HG03432 (cell line): Measurements from ENCODE around the gene URGCP.

Experiments used
- ATAC-seq: cut with Tn5 transposase; IDR thresholded peaks from one replicate; pipeline ENCODE4 v1.9.1; 2021; ENCODE audit warnings: mild to moderate bottlenecking, moderate library complexity; ENCODE audit not compliant: unreplicated experiment

URGCP gene

GRCh38 chr7:43906331-43907010 is at the start of gene URGCP:
TSS of gene URGCP (minus strand) at chr7:43906596. CDS start at chr7:43906575, 21 bp downstream.
- peak; percentile 88 for ATAC-seq

GRCh38 chr7:43956027-43956426 is 49.6 kb upstream of the URGCP start:
- ATAC-seq = no peak

- peak; percentile 81 for ATAC-seq
Observed at GRCh38 chr7:43954524-43955228, 48.3 kb upstream of the URGCP start.

- no peak for ATAC-seq
Observed at GRCh38 chr7:43953071-43953470, 46.7 kb upstream of the URGCP start.

GRCh38 chr7:43952028-43952427 is 45.6 kb upstream of the URGCP start:
- ATAC-seq = no peak

GRCh38 chr7:43944286-43944685 is 37.9 kb upstream of the URGCP start:
- no peak for ATAC-seq

- ATAC-seq = no peak
Observed at GRCh38 chr7:43943417-43944187, 37.2 kb upstream of the URGCP start.

GRCh38 chr7:43942997-43943396 is 36.6 kb upstream of the URGCP start:
- no peak for ATAC-seq

- ATAC-seq = no peak
Observed at GRCh38 chr7:43942250-43942649, 35.9 kb upstream of the URGCP start.

GRCh38 chr7:43938892-43939482 is 32.6 kb upstream of the URGCP start:
- no peak for ATAC-seq

- ATAC-seq = no peak
Observed at GRCh38 chr7:43937444-43937843, 31.0 kb upstream of the URGCP start.

- ATAC-seq = no peak
Observed at GRCh38 chr7:43933902-43934560, 27.6 kb upstream of the URGCP start.

- no peak for ATAC-seq
Observed at GRCh38 chr7:43931346-43931745, 24.9 kb upstream of the URGCP start.

GRCh38 chr7:43929529-43930457 is 23.4 kb upstream of the URGCP start:
- no peak for ATAC-seq

- no peak for ATAC-seq
Observed at GRCh38 chr7:43927810-43928209, 21.4 kb upstream of the URGCP start.

- peak; percentile 26 for ATAC-seq
Observed at GRCh38 chr7:43926798-43927123, 20.4 kb upstream of the URGCP start.

GRCh38 chr7:43925984-43926797 is 19.8 kb upstream of the URGCP start, which contains the start of gene UBE2D4:
TSS of gene UBE2D4 (plus strand) at chr7:43926436. CDS start at chr7:43926533, 97 bp downstream.
- ATAC-seq = peak; percentile 92

GRCh38 chr7:43922726-43923125 is 16.3 kb upstream of the URGCP start:
- no peak for ATAC-seq

- ATAC-seq = no peak
Observed at GRCh38 chr7:43921423-43921822, 15.0 kb upstream of the URGCP start.
